Effector memory CD4-positive, alpha-beta T cell (primary cell): ENCODE measurements around the gene SNU13.
"Not testable (repeated sequence)": the region's sequence is repeated elsewhere in the genome, so short reads cannot be mapped to it uniquely, and the experiment has no call there.

Experiments used
- DNase-seq, 3 donors: peaks; one replicate each; pipeline ENCODE4 v3.0.0-alpha.2; 2020
- H3K27ac ChIP-seq: 2 replicates; pipeline ENCODE4 v1.7.0; 2013; ENCODE audit warnings: mild to moderate bottlenecking, low read length, moderate library complexity; ENCODE audit not compliant: insufficient read depth, poor library complexity, severe bottlenecking
- H3K27me3 ChIP-seq: replicated peaks from 2 replicates; pipeline ENCODE4 v1.7.0; 2013; ENCODE audit warnings: mild to moderate bottlenecking, low read length; ENCODE audit not compliant: insufficient read depth, control insufficient read depth, poor library complexity, severe bottlenecking
- H3K36me3 ChIP-seq: 2 replicates; pipeline ENCODE4 v1.7.0; 2013; ENCODE audit warnings: mild to moderate bottlenecking, low read length, moderate library complexity; ENCODE audit not compliant: control insufficient read depth, insufficient read depth
- H3K4me1 ChIP-seq: 2 replicates; pipeline ENCODE4 v1.7.0; 2013; ENCODE audit warnings: low read length, mild to moderate bottlenecking; ENCODE audit not compliant: control insufficient read depth, insufficient read depth, poor library complexity, severe bottlenecking
- H3K4me3 ChIP-seq: 2 replicates; pipeline ENCODE4 v1.7.0; 2013; ENCODE audit warnings: low read length, low read depth, mild to moderate bottlenecking; ENCODE audit not compliant: insufficient read depth, poor library complexity, severe bottlenecking
- H3K9me3 ChIP-seq: 2 replicates; pipeline ENCODE4 v1.7.0; 2013; ENCODE audit warnings: mild to moderate bottlenecking, low read length, moderate library complexity; ENCODE audit not compliant: control insufficient read depth

Gene SNU13

GRCh38 chr22:41663594-41663993 is 25.1 kb downstream of the SNU13 start:
- H3K4me3 ChIP-seq, H3K4me1 ChIP-seq, DNase-seq, H3K27ac ChIP-seq, H3K9me3 ChIP-seq, H3K27me3 ChIP-seq: not testable (repeated sequence)
- H3K36me3 ChIP-seq: peaks cover 54% of the 10 kb centered on the region

DNA sequence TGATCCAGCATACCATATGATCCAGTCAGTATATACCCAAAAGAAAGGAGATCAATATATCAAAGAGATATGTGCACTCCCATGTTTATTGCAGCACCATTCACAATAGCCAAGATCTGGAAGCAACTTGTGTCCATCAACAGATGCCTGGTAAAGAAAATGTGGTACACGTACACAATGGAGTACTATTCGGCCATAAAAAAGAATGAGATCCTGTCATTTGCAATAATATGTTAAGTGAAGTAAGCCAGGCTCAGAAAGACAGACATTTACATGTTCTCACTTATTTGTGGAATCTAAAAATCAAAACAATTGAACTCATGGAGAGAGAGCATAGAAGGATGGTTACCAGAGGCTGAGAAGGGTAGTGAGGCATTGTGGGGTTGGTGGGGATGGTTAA is 27.0 kb downstream of the SNU13 start:
- DNase-seq: no peak
- H3K36me3 ChIP-seq: peaks cover 71% of the 10 kb centered on the region
- H3K27ac ChIP-seq: no peak overlapping the region
- H3K27me3 ChIP-seq: no peaks in the 10 kb centered on the region
- no peak overlapping the region for H3K4me3 ChIP-seq
- H3K9me3 ChIP-seq: no peaks in the 10 kb centered on the region
- no peaks in the 10 kb centered on the region for H3K4me1 ChIP-seq

- no peak for DNase-seq
- no peak overlapping the region for H3K27ac ChIP-seq
- H3K4me1 ChIP-seq: no peaks in the 10 kb centered on the region
- H3K27me3 ChIP-seq: no peaks in the 10 kb centered on the region
- H3K4me3 ChIP-seq: no peak overlapping the region
- no peaks in the 10 kb centered on the region for H3K9me3 ChIP-seq
- peaks cover 75% of the 10 kb centered on the region for H3K36me3 ChIP-seq
Measured at GRCh38 chr22:41661088-41661487, 27.6 kb downstream of the SNU13 start.

DNA sequence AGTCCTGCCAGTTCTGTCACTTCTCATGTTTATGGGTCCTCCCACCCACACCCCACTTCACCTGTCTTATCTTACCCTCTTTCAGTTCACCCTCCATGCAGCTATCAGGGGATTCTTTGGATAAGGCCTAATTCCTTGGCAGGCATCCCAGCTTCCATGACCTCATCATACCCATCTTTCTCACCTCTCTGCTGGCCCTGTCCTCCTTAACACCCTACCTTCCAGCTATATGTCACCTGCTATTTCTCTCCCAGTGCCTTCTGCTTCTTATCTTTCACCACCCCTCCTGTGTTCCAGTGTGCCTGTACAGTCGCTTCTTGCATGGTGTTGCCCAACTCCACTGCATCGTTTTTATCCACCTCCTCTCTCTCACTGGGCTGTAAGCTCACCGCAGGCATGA is 28.3 kb downstream of the SNU13 start:
- H3K36me3 ChIP-seq: peaks cover 79% of the 10 kb centered on the region
- no peaks in the 10 kb centered on the region for H3K4me1 ChIP-seq
- H3K9me3 ChIP-seq: no peaks in the 10 kb centered on the region
- H3K27ac ChIP-seq: no peak overlapping the region
- DNase-seq: no peak
- no peaks in the 10 kb centered on the region for H3K27me3 ChIP-seq
- H3K4me3 ChIP-seq: no peak overlapping the region

DNA sequence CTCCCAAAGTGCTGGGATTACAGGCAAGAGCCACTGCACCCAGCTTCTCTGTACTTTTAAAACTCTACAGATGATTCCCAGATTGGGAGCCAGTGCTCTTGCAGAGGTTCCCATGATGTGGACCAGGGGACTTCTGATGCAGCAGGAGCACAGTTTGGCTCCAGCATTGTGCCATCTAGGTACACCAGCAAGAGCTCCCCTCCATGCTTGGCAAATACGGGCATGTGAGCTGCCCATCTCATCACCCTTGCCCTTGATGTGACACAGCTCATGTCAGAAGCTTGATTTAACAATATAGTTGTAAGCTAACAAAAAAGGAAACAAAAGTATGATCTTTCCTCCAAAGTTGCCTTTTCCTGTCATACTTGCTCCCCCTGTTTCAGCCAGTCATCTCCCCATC is 28.7 kb downstream of the SNU13 start:
- Histone ChIP-seq H3K27ac (no peak overlapping the region), H3K36me3 (peaks cover 82% of the 10 kb centered on the region), H3K4me1 (no peaks in the 10 kb centered on the region), H3K27me3 (no peaks in the 10 kb centered on the region), H3K4me3 (no peak overlapping the region), H3K9me3 (no peaks in the 10 kb centered on the region)
- no peak for DNase-seq

GRCh38 chr22:41658869-41659268 is 29.8 kb downstream of the SNU13 start:
- no peak overlapping the region for H3K27ac ChIP-seq
- no peaks in the 10 kb centered on the region for H3K27me3 ChIP-seq
- H3K36me3 ChIP-seq: peaks cover 82% of the 10 kb centered on the region
- no peak overlapping the region for H3K4me3 ChIP-seq
- no peak for DNase-seq
- H3K4me1 ChIP-seq: no peaks in the 10 kb centered on the region
- no peaks in the 10 kb centered on the region for H3K9me3 ChIP-seq

GRCh38 chr22:41657709-41658108 is 31.0 kb downstream of the SNU13 start:
- Histone ChIP-seq H3K27ac (no peak overlapping the region), H3K9me3 (no peaks in the 10 kb centered on the region)

DNA sequence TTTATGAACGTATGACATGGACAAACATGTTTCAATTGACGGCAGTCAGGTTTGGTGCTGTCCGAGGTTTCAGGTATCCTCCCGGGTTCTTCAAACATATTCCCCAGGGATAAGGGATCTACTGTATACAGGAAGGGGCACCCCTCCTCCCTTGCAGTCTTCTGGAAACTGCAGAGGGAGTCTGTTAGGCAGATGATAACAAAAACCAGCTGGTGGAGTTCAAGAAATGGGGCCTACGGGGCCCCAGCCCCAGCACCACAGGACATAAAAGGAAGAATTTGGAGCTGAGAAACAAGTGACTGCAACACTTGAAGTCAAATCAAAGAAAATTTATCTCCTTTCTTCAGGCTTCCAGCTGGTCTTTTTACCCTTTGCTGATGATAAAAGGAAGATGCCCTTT is 32.1 kb downstream of the SNU13 start:
- Histone ChIP-seq H3K27ac (no peak overlapping the region), H3K36me3 (peaks cover 93% of the 10 kb centered on the region), H3K4me3 (no peak overlapping the region), H3K9me3 (no peaks in the 10 kb centered on the region), H3K27me3 (no peaks in the 10 kb centered on the region), H3K4me1 (no peaks in the 10 kb centered on the region)
- no peak for DNase-seq

More at GRCh38 chr22:41657709-41658108, 31.0 kb downstream of the SNU13 start:
- no peaks in the 10 kb centered on the region for H3K4me1 ChIP-seq
- peaks cover 89% of the 10 kb centered on the region for H3K36me3 ChIP-seq
- no peak for DNase-seq
- no peak overlapping the region for H3K4me3 ChIP-seq
- H3K27me3 ChIP-seq: no peaks in the 10 kb centered on the region

- H3K9me3 ChIP-seq: no peaks in the 10 kb centered on the region
- no peaks in the 10 kb centered on the region for H3K27me3 ChIP-seq
- H3K27ac ChIP-seq: no peak overlapping the region
- DNase-seq: no peak
- H3K4me3 ChIP-seq: no peak overlapping the region
- no peaks in the 10 kb centered on the region for H3K4me1 ChIP-seq
- H3K36me3 ChIP-seq: peaks cover 87% of the 10 kb centered on the region
Measured at GRCh38 chr22:41654322-41654721, 34.3 kb downstream of the SNU13 start.

- H3K27ac ChIP-seq: no peak overlapping the region
- H3K36me3 ChIP-seq: peaks cover 84% of the 10 kb centered on the region
- DNase-seq: no peak
- no peaks in the 10 kb centered on the region for H3K9me3 ChIP-seq
- no peaks in the 10 kb centered on the region for H3K27me3 ChIP-seq
- no peak overlapping the region for H3K4me3 ChIP-seq
- H3K4me1 ChIP-seq: no peaks in the 10 kb centered on the region
Measured at GRCh38 chr22:41650821-41651220, 37.8 kb downstream of the SNU13 start.

- no peak overlapping the region for H3K4me3 ChIP-seq
- H3K9me3 ChIP-seq: no peaks in the 10 kb centered on the region
- H3K4me1 ChIP-seq: no peaks in the 10 kb centered on the region
- H3K36me3 ChIP-seq: peaks cover 82% of the 10 kb centered on the region
- no peaks in the 10 kb centered on the region for H3K27me3 ChIP-seq
- DNase-seq: no peak
- H3K27ac ChIP-seq: peak overlapping the region; percentile 25
Measured at GRCh38 chr22:41650229-41650628, 38.4 kb downstream of the SNU13 start.
